Ureter (tissue), 1 donor: ENCODE results near the gene ATRNL1. TPM values are rescaled to one million over a fixed set of nuclear protein-coding genes. Genes with fewer than 3 reads are reported as not detected.
"Not testable (repeated sequence)": the region's sequence is repeated elsewhere in the genome, so short reads cannot be mapped to it uniquely, and the experiment has no call there.

Experiments used
- DNase-seq: peaks from one replicate; pipeline ENCODE4 v3.0.0-alpha.2; 2020; ENCODE audit warnings: low spot score
- total RNA-seq: library from RNA; stranded (reverse); gene quantifications from one replicate; pipeline ENCODE4 v1.2.4, GENCODE V29; 2023
- donor health status: DM: yes; HTN: yes; CAD: no.

ATRNL1 gene
- total RNA-seq, 1 donor from 2014 or later, result 18.4 TPM

DNA sequence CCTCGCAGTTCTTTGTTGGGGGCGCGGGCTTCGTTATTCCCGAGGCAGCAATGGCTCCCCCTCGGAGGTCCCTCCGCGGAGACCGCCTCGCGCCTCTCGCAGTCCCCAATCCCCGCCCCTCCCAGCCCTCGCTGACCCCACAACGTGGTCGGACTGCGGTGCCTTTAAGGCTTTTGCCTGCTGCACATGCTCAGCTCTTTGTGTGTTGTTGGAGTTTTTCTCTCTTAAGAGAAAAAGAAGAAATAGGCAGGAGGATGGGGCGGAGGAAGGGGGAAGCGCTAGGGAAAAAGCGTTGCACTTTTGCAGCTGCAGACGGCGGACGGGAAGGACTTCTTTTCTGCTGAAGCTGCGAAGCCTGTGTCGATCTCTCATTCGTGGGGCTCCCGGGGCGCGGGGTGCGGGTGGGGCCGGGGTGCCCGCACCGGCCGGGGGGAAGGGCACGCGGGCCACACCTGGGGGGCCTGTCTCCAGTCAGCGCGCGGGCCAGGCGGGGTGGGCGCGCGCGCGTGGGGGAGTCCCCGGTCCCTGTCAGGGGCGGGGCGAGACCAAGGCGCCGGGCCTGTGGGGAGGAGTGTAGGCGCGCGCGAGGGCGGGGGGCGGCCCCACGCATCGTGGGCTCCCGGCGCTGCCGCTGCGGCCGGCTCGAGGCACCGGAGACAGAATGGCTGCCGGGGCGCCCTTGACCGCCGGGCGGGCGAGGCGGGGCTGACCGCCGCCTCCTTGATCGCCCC is 445 bp upstream of the ATRNL1 start:
- peak; percentile 47 for DNase-seq

DNA sequence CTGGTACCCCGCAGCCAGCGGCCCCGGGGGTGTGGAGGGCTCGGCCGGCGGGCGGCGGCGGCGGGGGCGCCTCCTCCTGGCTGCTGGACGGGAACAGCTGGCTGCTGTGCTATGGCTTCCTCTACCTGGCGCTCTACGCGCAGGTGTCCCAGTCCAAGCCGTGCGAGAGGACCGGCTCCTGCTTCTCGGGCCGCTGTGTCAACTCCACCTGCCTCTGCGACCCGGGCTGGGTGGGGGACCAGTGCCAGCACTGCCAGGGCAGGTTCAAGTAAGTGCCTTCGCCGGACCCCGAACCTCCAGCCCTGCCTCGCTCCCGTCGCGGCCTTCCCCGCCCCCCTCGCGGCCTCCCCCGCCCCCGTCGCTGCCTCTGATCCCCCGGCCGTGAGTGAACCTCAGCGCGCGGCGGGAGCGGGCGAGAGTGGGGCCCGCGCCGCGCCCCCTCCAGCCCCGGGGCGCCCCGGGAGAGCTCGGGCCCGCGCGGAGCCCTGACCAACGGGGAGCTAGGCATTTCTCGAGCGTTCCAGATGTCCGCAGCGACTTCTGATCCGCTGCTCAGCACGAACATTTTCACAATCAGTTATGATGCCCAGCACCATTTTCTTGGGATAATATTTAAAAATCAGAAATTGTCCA is 727 bp downstream of the ATRNL1 start:
- no peak for DNase-seq

DNA sequence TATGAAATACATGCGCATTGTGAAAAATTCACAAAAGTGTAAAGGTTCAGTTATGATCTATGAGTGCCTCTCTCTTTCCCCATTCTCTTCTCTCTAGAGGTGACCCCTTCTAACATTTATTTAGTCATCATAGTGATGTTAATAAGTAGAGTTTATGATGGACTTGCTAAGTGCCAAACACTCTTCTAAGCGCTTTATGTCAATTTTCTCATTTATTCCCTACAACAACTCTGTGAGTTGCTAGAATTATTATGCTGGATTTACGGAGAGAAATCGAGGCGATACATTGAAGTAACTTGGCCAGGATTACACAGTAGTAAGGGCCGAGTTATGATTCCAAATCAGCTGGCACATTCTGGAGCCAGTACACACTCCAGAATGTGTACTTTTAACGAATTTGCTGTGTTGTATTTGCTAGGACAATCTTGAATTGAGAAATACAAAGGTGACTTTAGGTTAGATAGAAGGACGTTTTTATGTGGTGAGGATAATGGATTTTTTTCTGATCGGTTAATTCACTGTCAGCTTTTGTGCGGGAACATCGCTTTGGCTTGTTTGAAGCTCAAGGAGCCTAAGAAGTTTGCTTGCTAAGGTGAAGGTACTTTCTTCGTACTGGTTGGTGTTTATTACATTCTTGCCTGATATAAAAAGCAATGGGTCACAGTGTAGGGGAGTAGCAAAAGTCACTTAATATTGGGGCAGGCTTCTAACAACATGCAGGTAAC is 1.4 kb downstream of the ATRNL1 start:
- no peak for DNase-seq

DNA sequence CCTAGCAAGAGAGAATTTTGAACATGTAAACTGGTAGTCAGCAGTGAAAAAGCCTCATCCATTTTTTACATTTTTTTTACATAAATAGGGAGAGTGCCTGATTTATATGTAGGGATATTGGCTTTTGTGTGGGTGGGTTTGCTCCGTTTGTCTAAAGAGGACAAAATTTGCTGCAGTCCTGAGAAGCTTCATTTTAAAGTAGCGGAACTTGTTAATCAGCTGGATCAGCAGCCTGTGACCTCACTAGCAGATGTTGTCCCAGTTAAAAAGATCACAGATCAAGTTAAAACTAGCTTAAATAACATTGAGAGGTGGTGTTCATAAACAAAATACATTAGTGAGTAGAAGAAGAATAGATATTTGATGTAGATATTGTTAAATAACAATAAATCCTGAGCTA is 2.6 kb downstream of the ATRNL1 start:
- no peak for DNase-seq

DNA sequence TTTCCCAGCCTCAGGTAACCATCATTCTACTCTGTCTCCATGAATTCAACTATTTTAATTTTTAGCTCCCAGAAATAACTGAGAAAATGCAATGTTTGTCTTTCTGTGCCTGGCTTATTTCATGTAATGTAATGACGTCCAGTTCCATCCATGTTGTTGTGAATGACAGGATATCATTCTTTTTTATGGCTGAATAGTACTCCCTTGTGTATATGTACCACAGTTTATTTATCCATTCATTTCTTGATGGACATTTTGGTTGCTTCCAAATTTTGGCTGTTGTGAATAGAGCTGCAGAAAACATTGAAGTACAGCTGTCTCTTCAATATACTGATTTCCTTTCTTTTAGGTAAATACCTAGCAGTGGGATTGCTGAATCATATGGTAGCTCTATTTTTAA is 10.5 kb downstream of the ATRNL1 start:
- DNase-seq, result no peak

DNA sequence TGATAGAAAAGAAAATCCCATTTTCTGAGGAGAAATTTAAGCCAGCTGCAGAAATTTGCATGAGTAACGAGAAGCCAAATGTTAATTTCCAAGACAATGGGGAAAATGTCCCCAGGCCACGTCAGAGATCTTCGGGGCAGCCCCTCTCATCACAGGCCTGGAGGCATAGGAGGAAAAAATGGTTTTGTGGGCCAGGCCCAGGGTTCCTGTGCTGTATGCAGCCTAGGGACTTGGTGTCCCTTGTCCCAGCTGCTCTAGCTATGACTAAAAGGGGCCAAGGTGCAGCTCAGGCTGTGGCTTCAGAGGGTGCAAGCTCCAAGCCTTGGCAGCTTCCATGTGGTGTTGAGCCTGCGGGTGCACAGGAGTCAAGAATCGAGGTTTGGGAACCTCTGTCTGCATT is 12.2 kb downstream of the ATRNL1 start:
- DNase-seq, result not testable (repeated sequence)

DNA sequence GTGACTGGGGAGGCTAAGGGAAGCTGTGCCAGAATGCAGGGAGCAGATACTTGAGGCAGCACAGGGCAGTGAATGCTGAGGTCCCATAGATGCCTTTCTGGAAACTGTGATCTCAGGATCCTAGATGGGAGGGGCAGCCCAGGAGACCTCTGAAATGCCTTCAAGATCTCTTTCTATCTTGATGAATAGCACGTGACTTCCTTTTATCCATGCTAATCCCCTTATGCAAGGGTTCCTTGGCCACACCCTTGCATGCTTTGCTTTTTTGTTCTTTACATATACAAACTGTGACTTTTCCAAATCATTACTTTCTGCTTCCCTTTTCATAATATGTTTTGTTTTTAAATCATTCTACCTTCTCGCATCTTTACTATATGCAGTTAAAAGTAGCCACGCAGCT is 14.7 kb downstream of the ATRNL1 start:
- DNase-seq, result no peak

DNA sequence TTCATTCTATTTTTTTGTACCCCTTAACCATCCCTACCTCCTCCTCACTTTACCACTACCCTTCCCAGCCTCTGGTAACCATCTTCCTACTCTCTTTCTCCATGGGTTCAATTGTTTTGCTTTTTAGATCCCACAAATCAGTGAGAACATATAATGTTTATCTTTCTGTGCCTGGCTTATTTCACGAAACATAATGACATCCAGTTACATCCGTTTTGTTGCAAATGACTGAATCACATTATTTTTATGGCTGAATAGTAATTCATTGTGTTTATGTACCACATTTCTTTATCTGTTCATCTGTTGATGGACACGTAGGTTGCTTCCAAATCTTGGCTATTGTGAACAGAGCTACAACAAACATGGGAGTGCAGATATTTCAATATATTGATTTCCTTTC is 24.1 kb downstream of the ATRNL1 start:
- DNase-seq, result no peak

DNA sequence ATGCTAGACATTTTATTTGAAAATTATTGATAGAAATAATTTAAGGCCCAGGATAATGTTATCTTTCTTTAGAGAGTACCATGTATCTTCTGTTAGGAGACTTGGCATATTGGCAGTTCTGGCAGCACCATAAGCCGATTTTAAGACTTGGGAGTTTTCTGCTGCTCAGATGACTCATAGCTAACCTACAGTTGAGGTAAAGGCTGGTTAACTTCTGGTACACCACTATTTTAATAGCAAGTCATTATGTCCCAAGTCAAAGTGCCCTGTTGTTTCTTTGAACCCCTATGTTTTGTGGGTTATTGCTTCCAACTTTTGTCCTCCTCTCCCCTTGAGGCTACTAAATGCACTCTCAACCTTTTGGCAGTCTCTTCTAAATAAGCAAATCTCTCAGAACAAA is 25.2 kb downstream of the ATRNL1 start:
- no peak for DNase-seq

DNA sequence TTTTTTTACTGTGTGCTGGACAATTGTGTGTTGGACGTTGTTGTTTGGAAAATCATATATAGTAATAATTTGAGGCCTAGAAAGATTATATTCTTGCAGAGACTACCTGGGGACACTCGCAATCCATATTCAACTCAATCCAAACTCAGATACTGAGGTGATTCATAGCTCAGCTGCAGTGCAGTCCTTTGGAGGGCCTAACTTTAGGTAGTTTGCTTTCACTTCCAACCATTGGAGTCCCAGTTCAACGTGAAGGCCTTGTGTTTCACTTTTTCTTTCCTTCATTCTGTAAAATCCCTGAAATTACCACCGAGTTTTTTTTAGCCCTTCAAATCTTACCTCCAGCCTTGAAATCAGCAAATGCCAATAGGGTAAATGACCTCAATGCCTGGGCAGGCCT is 32.3 kb downstream of the ATRNL1 start:
- no peak for DNase-seq

DNA sequence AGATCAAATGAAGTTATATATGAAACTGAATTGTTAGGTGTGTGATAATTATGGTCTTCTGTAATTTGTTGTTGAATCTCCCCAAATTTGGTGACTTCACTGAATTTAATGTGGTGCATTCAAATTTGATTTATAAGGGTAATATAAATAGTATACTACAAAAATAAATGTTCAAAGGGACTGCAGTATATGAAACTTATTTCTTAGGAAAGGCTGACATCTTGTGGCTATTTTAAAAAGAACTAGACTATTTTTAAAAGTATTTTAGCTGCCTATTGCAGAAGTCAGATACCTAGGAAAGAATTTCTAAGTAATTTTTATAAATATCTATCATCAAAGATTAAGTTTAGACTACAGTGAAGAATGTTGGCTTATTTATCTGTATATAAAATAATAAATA is 36.6 kb downstream of the ATRNL1 start:
- DNase-seq, result no peak

DNA sequence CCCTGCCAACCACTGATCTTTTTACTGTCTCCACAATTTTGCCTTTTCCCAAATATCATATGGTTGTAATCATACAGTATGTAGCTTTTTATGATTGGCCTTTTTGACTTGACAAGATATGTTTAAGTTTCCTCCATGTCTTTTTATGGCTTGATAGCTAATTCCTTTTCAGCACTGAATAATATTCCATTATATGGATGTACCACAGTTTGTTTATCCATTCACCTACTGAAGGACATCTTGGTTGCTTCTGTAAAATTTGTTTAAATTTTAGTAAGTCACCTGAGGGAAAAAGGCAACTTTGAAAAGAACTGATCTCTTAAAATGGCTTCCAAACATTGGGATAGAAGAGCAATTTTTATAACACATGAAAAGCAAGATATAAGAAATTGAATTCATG is 43.5 kb downstream of the ATRNL1 start:
- no peak for DNase-seq

DNA sequence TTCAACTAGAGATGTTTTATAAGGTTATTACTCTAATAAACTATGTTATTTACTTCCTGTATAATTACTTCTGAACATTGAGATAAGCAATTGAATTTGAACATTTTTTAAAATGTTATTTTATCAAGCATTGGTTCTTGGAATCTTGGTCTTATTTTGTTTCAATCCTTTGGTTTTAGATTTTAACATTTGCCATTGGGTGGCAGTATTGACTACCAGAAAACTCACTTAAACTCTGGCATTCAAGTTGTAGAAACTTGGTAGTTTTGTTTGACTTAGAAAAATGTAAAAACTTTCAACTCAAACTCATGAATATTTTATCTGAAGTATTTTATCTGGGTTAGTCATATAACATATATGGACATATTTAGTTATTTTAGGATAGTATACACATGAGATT is 48.1 kb downstream of the ATRNL1 start:
- no peak for DNase-seq

DNA sequence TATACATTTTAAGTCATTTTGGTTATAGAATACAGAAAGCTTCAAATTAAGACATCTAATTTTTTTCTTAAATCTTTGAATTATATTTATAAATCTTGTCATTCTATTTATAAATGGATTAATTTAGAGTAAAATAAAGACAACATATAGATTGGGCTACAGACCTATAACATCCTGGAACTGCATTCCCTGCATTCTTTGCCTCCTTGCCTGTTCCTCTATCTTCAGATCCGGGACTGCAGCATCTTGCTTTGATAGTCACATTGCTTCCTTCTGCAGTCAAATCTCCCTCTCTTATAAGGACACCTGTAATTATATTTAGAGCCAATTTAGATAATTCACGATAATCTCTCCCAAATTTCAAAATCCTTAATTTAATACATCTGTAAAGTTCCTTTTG is 64.2 kb downstream of the ATRNL1 start:
- DNase-seq, result no peak

DNA sequence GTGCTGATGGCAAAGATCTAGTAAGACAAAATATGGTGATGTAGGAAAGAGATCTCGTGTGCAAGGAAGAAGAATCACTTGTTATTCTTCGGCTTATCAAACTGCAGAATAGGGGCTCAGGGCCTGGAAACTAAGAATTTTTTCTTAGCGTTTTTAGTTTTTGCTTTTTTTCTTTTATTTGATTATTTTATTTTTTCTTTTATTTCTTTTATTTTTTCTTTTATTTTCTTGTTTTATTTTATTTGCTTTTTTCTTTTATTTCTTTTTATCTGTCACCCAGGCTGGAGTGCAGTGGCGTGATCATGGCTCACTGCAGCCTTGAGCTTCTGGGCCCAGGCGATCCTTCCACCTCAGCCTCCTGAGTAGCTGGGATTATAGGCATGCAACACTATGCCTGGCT is 70.0 kb downstream of the ATRNL1 start:
- no peak for DNase-seq

DNA sequence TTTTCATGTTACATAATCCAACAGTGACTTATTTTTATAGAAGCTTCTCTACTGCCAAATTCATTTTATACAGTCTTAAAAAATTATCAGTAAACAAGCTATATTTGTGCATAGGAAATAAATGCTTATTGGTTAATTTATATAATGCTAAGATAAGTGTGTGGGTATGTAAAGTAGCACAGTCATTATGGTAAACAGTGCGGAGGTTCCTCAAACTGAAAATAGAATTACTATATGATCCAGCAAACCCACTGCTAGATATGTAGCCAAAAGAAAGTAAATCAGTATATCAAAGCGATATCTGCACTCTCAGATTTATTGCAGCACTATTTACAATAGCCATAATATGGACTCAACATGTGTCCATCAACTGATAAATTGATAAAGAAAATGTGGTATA is 71.1 kb downstream of the ATRNL1 start:
- no peak for DNase-seq

DNA sequence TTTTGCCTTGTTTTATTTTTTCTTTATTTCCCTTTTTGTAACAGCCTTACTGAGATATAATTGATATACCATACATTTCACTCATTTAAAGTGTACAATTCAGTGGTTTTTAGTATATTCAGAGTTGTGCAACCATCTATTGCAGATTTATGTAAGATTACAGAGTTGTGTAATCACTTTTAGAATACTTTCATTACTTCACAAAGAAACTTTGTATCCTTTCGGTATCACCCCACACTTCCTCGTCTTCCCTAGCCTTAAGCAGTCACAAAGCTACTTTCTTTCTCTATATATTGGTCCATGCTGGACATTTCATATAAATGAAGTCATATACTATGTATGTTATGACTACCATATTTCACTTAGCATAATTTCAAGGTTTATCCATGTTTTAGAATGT is 74.6 kb downstream of the ATRNL1 start:
- DNase-seq, result no peak

DNA sequence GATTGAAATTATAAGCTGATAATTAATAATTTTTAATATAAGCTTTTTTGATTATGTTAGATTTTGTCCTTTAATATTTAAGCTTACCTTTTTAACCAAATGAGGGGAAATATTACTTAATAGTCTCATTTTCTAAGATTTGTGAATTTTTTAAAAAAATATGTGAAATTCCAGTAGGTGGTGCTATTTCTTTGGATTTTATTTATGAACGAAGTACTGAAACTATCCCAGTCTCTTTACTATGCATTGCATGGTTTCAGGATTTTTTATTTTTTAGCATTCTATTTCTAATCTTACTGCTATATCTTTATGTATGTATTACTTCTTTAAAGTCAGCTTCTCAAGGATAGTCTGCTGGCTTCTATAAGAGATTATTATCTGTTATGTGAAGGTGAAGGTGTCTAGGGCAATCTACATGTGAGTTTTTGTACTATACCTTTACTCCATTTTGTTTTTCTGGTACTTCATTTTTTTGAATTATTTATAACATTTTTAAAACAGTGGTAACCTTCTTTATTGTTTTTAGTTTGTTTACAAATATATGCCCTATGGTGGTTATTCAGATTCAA is 78.3 kb downstream of the ATRNL1 start:
- DNase-seq, result no peak

DNA sequence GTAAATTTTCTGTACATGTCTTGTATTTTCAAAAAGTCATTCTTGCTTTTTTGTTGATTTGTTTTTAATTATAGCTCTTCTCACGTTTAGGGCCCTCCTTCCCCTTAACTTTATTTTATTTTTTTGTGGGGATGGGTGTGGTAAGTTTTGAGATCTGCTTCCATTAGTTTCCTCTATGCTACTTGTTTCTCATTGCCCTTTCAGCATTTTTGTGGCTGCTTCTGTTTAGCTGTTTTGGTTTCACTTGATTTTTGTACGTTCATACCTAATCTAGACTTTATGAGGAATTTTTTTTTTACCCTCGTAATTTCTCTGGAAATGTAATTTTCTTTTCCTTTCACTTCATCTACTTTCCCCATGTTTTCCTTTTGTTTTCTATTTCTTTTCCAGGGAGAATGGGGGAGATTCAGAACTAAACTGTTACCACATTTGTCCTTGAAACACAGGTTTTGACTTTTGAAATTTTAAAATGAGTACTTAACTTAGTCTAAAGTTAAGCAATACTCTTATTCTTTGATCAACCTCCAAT is 80.8 kb downstream of the ATRNL1 start:
- DNase-seq, result no peak

DNA sequence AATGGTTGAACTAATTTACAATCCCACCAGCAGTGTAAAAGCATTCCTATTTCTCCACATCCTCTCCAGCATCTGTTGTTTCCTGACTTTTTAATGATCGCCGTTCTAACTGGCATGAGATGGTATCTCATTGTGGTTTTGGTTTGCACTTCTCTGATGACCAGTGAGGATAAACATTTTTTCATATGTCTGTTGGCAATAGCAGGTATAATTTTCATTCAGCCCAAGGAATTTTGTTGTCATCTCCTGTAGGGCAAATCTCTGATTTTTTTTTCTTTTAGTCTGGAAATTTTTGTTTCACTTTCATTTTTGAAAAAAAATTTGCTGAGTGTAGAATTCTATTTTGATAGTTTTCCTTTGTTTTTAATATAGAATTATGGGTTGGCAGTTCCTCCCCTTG is 114.1 kb downstream of the ATRNL1 start:
- DNase-seq, result not testable (repeated sequence)

DNA sequence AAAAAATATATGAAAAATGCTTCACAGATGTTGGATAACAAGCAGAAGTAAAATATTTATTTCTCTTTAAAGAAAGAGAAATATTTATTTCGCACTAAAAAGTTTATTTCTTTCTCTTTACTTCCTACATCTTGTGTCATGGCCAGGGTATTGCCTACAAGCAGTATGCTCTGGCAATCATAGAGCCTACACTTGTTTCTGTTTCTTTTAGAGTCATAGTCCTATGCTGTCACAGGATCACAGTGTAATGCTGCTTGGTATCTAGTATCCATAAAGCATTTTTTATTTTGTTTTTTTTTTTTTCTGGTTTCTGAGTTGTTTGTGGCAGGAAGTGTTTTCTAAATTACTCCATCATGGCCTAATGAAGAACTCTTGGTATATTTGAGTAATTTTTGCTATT is 116.0 kb downstream of the ATRNL1 start:
- no peak for DNase-seq

DNA sequence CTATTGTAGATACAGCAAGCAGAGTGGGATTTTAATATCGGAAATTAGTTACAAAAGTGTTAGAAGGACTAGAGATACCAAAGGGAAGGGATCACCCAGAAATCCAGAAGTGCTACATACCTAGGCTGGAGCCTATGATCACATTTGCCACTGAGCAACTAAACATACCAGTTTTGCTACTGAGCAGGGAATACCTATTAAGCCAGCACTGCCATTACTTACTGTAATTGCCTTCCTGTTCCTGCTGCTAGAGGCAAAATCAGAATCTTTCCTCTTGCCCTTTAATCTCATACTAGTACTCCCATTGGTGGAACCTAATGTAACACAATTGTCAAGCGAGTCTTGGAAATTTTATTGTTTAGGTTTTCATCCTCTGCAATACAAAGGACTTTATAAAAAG is 121.7 kb downstream of the ATRNL1 start:
- no peak for DNase-seq

DNA sequence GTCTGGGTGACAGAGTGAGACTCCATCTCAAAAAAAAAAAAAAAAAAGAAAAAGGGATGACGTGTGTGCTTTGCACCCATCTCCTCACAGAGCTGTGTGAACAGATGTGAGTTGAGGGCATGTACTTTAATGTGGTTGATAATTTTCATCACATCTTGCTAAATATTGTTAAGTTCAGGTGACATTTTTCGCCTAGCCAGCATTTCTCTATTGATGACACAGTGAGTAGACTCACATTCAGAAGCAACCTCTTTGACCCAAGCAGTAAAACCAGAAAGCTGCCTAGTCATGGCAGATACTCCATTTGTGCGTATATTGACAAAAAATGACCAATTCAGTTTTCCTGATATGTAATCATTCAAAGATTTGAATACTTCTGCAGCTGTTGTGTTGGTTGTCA is 126.0 kb downstream of the ATRNL1 start:
- DNase-seq, result no peak
